Nephron progenitor cell (in vitro differentiated cells): ENCODE data around the gene ANO4.
"Not testable (repeated sequence)": the region's sequence is repeated elsewhere in the genome, so short reads cannot be mapped to it uniquely, and the experiment has no call there.

ENCODE experiments used
- DNase-seq: peaks from one replicate; pipeline ENCODE4 v3.0.0; 2021
- H3K27ac Mint-ChIP-seq: 2 replicates; pipeline ENCODE4 v1.8.0; 2021; ENCODE audit warnings: mild to moderate bottlenecking, moderate library complexity, mixed read lengths
- H3K27me3 Mint-ChIP-seq: 2 replicates; pipeline ENCODE4 v1.8.0; 2021; ENCODE audit warnings: mild to moderate bottlenecking, low read depth, mixed read lengths; ENCODE audit not compliant: poor library complexity
- H3K36me3 Mint-ChIP-seq: 2 replicates; pipeline ENCODE4 v1.8.0; 2021; ENCODE audit warnings: low read depth, mixed read lengths
- H3K4me1 Mint-ChIP-seq: 2 replicates; pipeline ENCODE4 v1.8.0; 2021; ENCODE audit warnings: mixed read lengths
- H3K4me3 Mint-ChIP-seq: 2 replicates; pipeline ENCODE4 v1.8.0; 2021; ENCODE audit warnings: mild to moderate bottlenecking, moderate library complexity, mixed read lengths
- H3K9me3 Mint-ChIP-seq: 2 replicates; pipeline ENCODE4 v1.8.0; 2021; ENCODE audit warnings: mild to moderate bottlenecking, moderate library complexity, mixed read lengths
- CTCF ChIP-seq: fragments of 200-600 bp; sonication (generic); IDR thresholded peaks from 2 replicates; pipeline ENCODE4 v1.5.0; 2021; ENCODE audit warnings: antibody characterized with exemption

The ANO4 gene

GRCh38 chr12:100927826-100928225 is 133.2 kb downstream of the ANO4 start:
- H3K4me1 Mint-ChIP-seq: no peaks in the 10 kb centered on the region
- H3K27ac Mint-ChIP-seq: no peak overlapping the region
- no peaks in the 10 kb centered on the region for H3K36me3 Mint-ChIP-seq
- no peak for DNase-seq
- H3K4me3 Mint-ChIP-seq: no peak overlapping the region
- TF ChIP-seq CTCF: no peak
- H3K27me3 Mint-ChIP-seq: peaks cover 2% of the 10 kb centered on the region
- H3K9me3 Mint-ChIP-seq: no peaks in the 10 kb centered on the region

- no peak overlapping the region for H3K27ac Mint-ChIP-seq
- no peak overlapping the region for H3K4me3 Mint-ChIP-seq
- no peaks in the 10 kb centered on the region for H3K9me3 Mint-ChIP-seq
- H3K36me3 Mint-ChIP-seq: no peaks in the 10 kb centered on the region
- no peaks in the 10 kb centered on the region for H3K4me1 Mint-ChIP-seq
- H3K27me3 Mint-ChIP-seq: peaks cover 1% of the 10 kb centered on the region
- no peak for TF ChIP-seq CTCF
- no peak for DNase-seq
Measured at GRCh38 chr12:100932571-100932970, 138.0 kb downstream of the ANO4 start.

DNA sequence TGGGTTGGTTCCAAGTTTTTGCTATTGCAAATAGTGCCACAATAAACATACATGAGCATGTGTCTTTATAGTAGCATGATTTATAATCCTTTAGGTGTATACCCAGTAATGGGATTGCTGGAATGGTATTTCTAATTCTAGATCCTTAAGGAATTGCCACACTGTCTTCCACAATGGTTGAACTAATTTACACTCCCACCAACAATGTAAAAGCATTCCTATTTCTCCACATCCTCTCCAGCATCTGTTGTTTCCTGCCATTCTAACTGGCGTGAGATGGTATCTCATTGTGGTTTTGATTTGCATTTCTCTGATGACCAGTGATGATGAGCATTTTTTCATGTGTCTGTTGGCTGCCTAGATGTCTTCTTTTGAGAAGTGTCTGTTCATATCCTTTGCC is 139.0 kb downstream of the ANO4 start:
- not testable (repeated sequence) for H3K4me1 Mint-ChIP-seq, H3K27me3 Mint-ChIP-seq, H3K4me3 Mint-ChIP-seq, DNase-seq, H3K36me3 Mint-ChIP-seq, H3K9me3 Mint-ChIP-seq, H3K27ac Mint-ChIP-seq

DNA sequence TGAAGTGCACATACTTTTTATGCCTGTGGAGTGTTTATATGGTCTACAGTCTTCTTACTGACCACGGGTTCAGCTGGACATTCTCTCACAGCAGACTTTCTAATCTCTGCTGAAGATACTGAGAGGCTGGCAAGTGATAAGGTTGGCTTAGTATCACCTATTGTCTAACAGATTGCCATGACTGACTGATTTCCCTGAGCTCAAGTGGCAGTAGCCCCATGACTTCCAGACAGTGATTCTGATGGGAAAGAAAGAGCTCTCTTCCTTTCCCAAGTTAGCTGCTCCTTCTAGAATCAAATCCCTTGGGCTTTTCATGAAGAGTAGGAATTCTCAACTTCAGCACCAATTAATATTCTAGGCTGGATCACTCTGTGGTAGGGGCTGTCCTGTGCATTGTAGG is 141.4 kb downstream of the ANO4 start:
- H3K4me1 Mint-ChIP-seq: no peaks in the 10 kb centered on the region
- no peak for TF ChIP-seq CTCF
- no peak overlapping the region for H3K27ac Mint-ChIP-seq
- H3K27me3 Mint-ChIP-seq: no peaks in the 10 kb centered on the region
- no peak for DNase-seq
- H3K36me3 Mint-ChIP-seq: no peaks in the 10 kb centered on the region
- no peak overlapping the region for H3K4me3 Mint-ChIP-seq
- no peaks in the 10 kb centered on the region for H3K9me3 Mint-ChIP-seq

DNA sequence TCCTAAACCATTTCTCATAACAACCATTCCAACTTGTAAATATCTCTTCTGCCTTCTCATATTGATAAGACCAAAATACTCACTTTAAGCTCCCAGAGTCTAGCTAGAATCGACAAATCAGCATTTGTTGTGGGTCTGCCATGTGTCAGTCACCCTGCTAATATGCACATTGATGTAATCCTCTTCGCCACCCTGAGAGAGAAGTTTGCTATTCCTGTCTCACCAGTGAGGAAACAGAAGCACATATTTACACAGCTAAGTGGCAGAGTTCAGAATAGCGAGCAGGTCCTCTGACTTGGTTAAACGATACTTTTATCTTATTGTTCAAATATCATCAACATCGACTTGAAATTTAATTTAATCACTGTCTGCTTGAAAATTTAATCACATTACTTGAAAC is 142.1 kb downstream of the ANO4 start:
- DNase-seq: no peak
- no peaks in the 10 kb centered on the region for H3K36me3 Mint-ChIP-seq
- no peak overlapping the region for H3K4me3 Mint-ChIP-seq
- H3K9me3 Mint-ChIP-seq: no peaks in the 10 kb centered on the region
- TF ChIP-seq CTCF: no peak
- H3K27ac Mint-ChIP-seq: no peak overlapping the region
- no peaks in the 10 kb centered on the region for H3K4me1 Mint-ChIP-seq
- no peaks in the 10 kb centered on the region for H3K27me3 Mint-ChIP-seq

GRCh38 chr12:100940503-100940902 is 145.9 kb downstream of the ANO4 start:
- Mint-ChIP-seq H3K9me3 (no peaks in the 10 kb centered on the region), H3K4me1 (no peaks in the 10 kb centered on the region), H3K27ac (no peak overlapping the region), H3K36me3 (no peaks in the 10 kb centered on the region), H3K4me3 (no peak overlapping the region), H3K27me3 (peaks cover 5% of the 10 kb centered on the region)
- no peak for TF ChIP-seq CTCF
- no peak for DNase-seq
